GM12878 (cell line): ENCODE results near the gene CLK2. TPM values are rescaled to one million over a fixed set of nuclear protein-coding genes. Genes with fewer than 3 reads are reported as not detected.

ENCODE experiments used
- ATAC-seq: fragments of 200-7000 bp; cut with Tn5 transposase; 3 replicates; pipeline ENCODE4 v1.9.1; 2020; ENCODE audit warnings: mild to moderate bottlenecking, moderate library complexity
- BruUV-seq: library from RNA; stranded (reverse); fragments of 400-500 nt; replicated peaks from 2 replicates; lab custom pipeline; 2021; lab: Mats Ljungman, UMichigan
- CTCF ChIA-PET: fragments of 300-600 bp; sonication (Branson Sonifier 250); formaldehyde crosslinking; extraction: SDS; loops from one replicate; lab custom pipeline; 2021; ENCODE audit warnings: inconsistent platforms; lab: Yijun Ruan, JAX
- POLR2A ChIA-PET: fragments of 350-600 bp; formaldehyde crosslinking; extraction: SDS; loops from one replicate; lab custom pipeline; 2021; ENCODE audit warnings: inconsistent platforms; lab: Charles Lee
- RAD21 ChIA-PET: fragments of 300-600 bp; sonication (Branson Sonifier 250); formaldehyde crosslinking; loops from one replicate; lab custom pipeline; 2023; ENCODE audit warnings: antibody characterized with exemption; ENCODE audit not compliant: unreplicated experiment; lab: Charles Lee
- SMC1A ChIA-PET: fragments of 300-600 bp; sonication (Branson Sonifier 250); formaldehyde crosslinking; loops from one replicate; lab custom pipeline; 2023; ENCODE audit not compliant: unreplicated experiment, uncharacterized antibody; lab: Charles Lee
- DNase-seq: peaks from one replicate; pipeline ENCODE4 v3.0.0-alpha.2; 2011; ENCODE audit warnings: low read depth, low spot score
- FAIRE-seq: peaks from 3 replicates; lab custom pipeline; 2011; peaks lifted over from hg19 to GRCh38; lab: Jason Lieb, UNC
- H2AFZ ChIP-seq: 2 replicates; pipeline ENCODE4 v1.6.0; 2011; ENCODE audit warnings: low read depth, low read length, control low read depth; ENCODE audit not compliant: control insufficient read depth
- H3K27ac ChIP-seq: 2 replicates; pipeline ENCODE4 v1.5.1; 2011; ENCODE audit warnings: control low read depth; ENCODE audit not compliant: control insufficient read depth, insufficient read depth
- H3K27me3 ChIP-seq, 2 experiments: replicated peaks in 1 of 2; 2 replicates each; pipeline versions ENCODE4 v1.6.0 to v1.6.1; 2011; ENCODE audit warnings: low read length in 1 of 2; ENCODE audit not compliant: control insufficient read depth in 2 of 2, insufficient read depth in 2 of 2
- H3K36me3 ChIP-seq, 2 experiments: 2 replicates each; pipeline ENCODE4 v1.5.1; 2011; ENCODE audit warnings: low read length in 1 of 2; ENCODE audit not compliant: control insufficient read depth in 2 of 2, insufficient read depth in 2 of 2
- H3K4me1 ChIP-seq: 2 replicates; pipeline ENCODE4 v1.6.1; 2011; ENCODE audit warnings: mild to moderate bottlenecking, low read length, moderate library complexity, mixed read lengths; ENCODE audit not compliant: control insufficient read depth, insufficient read depth
- H3K4me2 ChIP-seq: 2 replicates; pipeline ENCODE4 v1.6.0; 2011; ENCODE audit warnings: control low read depth; ENCODE audit not compliant: control insufficient read depth, insufficient read depth
- H3K4me3 ChIP-seq: fragments of 200-600 bp; sonication (generic); 2 replicates; pipeline ENCODE4 v1.5.1; 2016
- H3K79me2 ChIP-seq: 2 replicates; pipeline ENCODE4 v1.6.0; 2011; ENCODE audit warnings: low read length; ENCODE audit not compliant: control insufficient read depth, insufficient read depth
- H3K9ac ChIP-seq: 2 replicates; pipeline ENCODE4 v1.8.0; 2011; ENCODE audit warnings: low read length, control low read depth, mixed read lengths; ENCODE audit not compliant: control insufficient read depth, insufficient read depth
- H3K9me3 ChIP-seq: replicated peaks from 3 replicates; pipeline ENCODE4 v1.5.1; 2011; ENCODE audit warnings: mild to moderate bottlenecking, low read length; ENCODE audit not compliant: control insufficient read depth, insufficient read depth
- H4K20me1 ChIP-seq: 2 replicates; pipeline ENCODE4 v1.6.0; 2011; ENCODE audit not compliant: control insufficient read depth, insufficient read depth
- BCL3 ChIP-seq: IDR thresholded peaks from 2 replicates; pipeline ENCODE4 v1.6.1; 2011; ENCODE audit warnings: borderline replicate concordance, low read depth, mild to moderate bottlenecking, moderate library complexity, low read length; ENCODE audit not compliant: insufficient read depth, poor library complexity, severe bottlenecking
- CBX5 ChIP-seq: sonication (generic); IDR thresholded peaks from 2 replicates; pipeline ENCODE4 v1.6.1; 2016; ENCODE audit warnings: low read depth, moderate library complexity, mild to moderate bottlenecking, inconsistent platforms
- E2F8 ChIP-seq: fragments of 450-650 bp; IDR thresholded peaks from 2 replicates; pipeline ENCODE4 v1.6.1; 2018; ENCODE audit warnings: mild to moderate bottlenecking, low read depth, moderate library complexity; ENCODE audit not compliant: partially characterized antibody
- FOXK2 ChIP-seq: fragments of 450-650 bp; IDR thresholded peaks from 2 replicates; pipeline ENCODE4 v1.6.1; 2017; ENCODE audit warnings: mild to moderate bottlenecking, moderate library complexity
- IRF3 ChIP-seq: fragments of 450-650 bp; IDR thresholded peaks from 2 replicates; pipeline ENCODE4 v1.6.1; 2014; ENCODE audit warnings: mild to moderate bottlenecking
- JUNB ChIP-seq: IDR thresholded peaks from 2 replicates; pipeline ENCODE4 v1.6.1; 2016; ENCODE audit warnings: antibody characterized with exemption, mild to moderate bottlenecking
- MLLT1 ChIP-seq: fragments of 450-650 bp; IDR thresholded peaks from 2 replicates; pipeline ENCODE4 v1.6.1; 2016; ENCODE audit warnings: mild to moderate bottlenecking
- MYB ChIP-seq: fragments of 150-350 bp; IDR thresholded peaks from 2 replicates; pipeline ENCODE4 v1.6.1; 2014; ENCODE audit warnings: mild to moderate bottlenecking, low read depth, low read length, borderline replicate concordance
- NFYB ChIP-seq: IDR thresholded peaks from 2 replicates; pipeline ENCODE4 v1.6.1; 2011; ENCODE audit warnings: low read depth, mild to moderate bottlenecking, low read length, improper control_type of control experiment, moderate library complexity; ENCODE audit not compliant: insufficient read depth
- NR2C1 ChIP-seq: fragments of 450-650 bp; IDR thresholded peaks from 2 replicates; pipeline ENCODE4 v1.6.1; 2017; ENCODE audit warnings: antibody characterized with exemption, mild to moderate bottlenecking, moderate library complexity
- NRF1 ChIP-seq: conservative IDR thresholded peaks from 2 replicates; pipeline ENCODE4 v1.6.1; 2011; ENCODE audit warnings: mild to moderate bottlenecking, low read depth, low read length, improper control_type of control experiment
- PAX5 ChIP-seq: IDR thresholded peaks from 2 replicates; pipeline ENCODE4 v1.6.1; 2011; ENCODE audit warnings: low read depth, low read length, borderline replicate concordance
- SMAD1 ChIP-seq: fragments of 450-650 bp; IDR thresholded peaks from 2 replicates; pipeline ENCODE4 v1.6.1; 2018; ENCODE audit warnings: mild to moderate bottlenecking, low read depth; ENCODE audit not compliant: partially characterized antibody
- TARDBP ChIP-seq: IDR thresholded peaks from 2 replicates; pipeline ENCODE4 v1.6.1; 2016; ENCODE audit warnings: borderline replicate concordance
- TCF7 ChIP-seq: IDR thresholded peaks from 2 replicates; pipeline ENCODE4 v1.6.1; 2014; ENCODE audit warnings: antibody characterized with exemption, borderline replicate concordance
- ZNF24 ChIP-seq: fragments of 450-650 bp; IDR thresholded peaks from 2 replicates; pipeline ENCODE4 v1.6.1; 2017; ENCODE audit warnings: antibody characterized with exemption, mild to moderate bottlenecking
- WGBS: methylation state at CpG from one replicate; pipeline ENCODE4 v1.1.6; 2016; ENCODE audit warnings: low lambda C conversion rate; ENCODE audit not compliant: insufficient replicate concordance, insufficient coverage; ENCODE audit errors: missing lambda C conversion rate; 5-methylcytosine and 5-hydroxymethylcytosine counted together
- in situ Hi-C: fragments of 300-500 bp; cut with MboI; formaldehyde crosslinking; loops from 9 replicates; pipeline ENCODE4 v1.14.3; 2018; ENCODE audit warnings: mixed read lengths
- intact Hi-C: fragments of 100-400 bp; cut with micrococcal nuclease; formaldehyde crosslinking; loops from one replicate; pipeline ENCODE4 v1.14.2; 2022; ENCODE audit not compliant: unreplicated experiment
- polyA plus RNA-seq, 11 experiments: library from polyadenylated mRNA; depleted of rRNA in 4 of 11; unstranded in 6 of 11; stranded (reverse) in 5 of 11; fragments of >200 nt; fragmentation: Nextera tagmentation in 4 of 11; fragmentation: Illumina TruSeq in 1 of 11; extraction: Ambion mirVana in 4 of 11; extraction: Trizol in 1 of 11; gene quantifications; 1 replicate in 1 of 11; 2 replicates in 10 of 11; pipeline versions ENCODE4 v1.2.1 to v1.2.3, GENCODE V29; 2011 to 2016; ENCODE audit warnings: inconsistent platforms in 2 of 11, missing spikeins in 2 of 11, low read depth in 1 of 11
- total RNA-seq, 4 experiments: library from RNA; depleted of rRNA in 3 of 4; stranded (reverse); fragments of >200 nt in 3 of 4; fragmentation: Illumina TruSeq in 1 of 4; extraction: Trizol in 1 of 4; gene quantifications; 2 replicates each; pipeline versions ENCODE4 v1.2.1 to v1.2.3, GENCODE V29; 2013 to 2021

Gene CLK2
- total and polyA plus RNA-seq, 10 of the 15 experiments (the other 5 are each of a cell fraction or from before 2014, with no cell fraction given): 11.1 to 83.7 (median 36.7) TPM

- Histone ChIP-seq H3K4me2 (peak within 1 kb of the TSS; percentile 99), H3K27ac (no peak within 1 kb of the TSS), H4K20me1 (no peaks in the 10 kb centered on the region), H3K9me3 (no peaks in the 10 kb centered on the region), H3K79me2 (peaks cover 14% of the 10 kb centered on the region), H3K27me3 (no peaks in the 10 kb centered on the region), H3K36me3 (no peaks in the 10 kb centered on the region), H3K4me1 (peaks cover 13% of the 10 kb centered on the region), H3K4me3 (peak within 1 kb of the TSS; percentile 82), H2AFZ (peak within 1 kb of the TSS; percentile 81), H3K9ac (peak within 1 kb of the TSS; percentile 58; the same call in 1 of the 2 replicates)
- ChIA-PET POLR2A (interaction anchor here (0.5 to 2.4 kb wide), 8 partner anchors 11 to 84 kb away, joined by 3 to 9 read pairs (median 4); partner anchors contain the start of gene FDPS), RAD21 (interaction anchor here (0.5 to 2.2 kb wide), 8 partner anchors 26 to 371 kb away, joined by 3 to 13 read pairs (median 4); partner anchors contain the start of gene RUSC1), SMC1A (interaction anchor here (1.2 to 2.4 kb wide), 3 partner anchors 25 to 71 kb away, joined by 3 to 12 read pairs (median 4); no protein-coding TSS in a partner anchor), CTCF (interaction anchor here (0.7 to 8.6 kb wide), 10 partner anchors 11 to 335 kb away, joined by 3 to 80 read pairs (median 4); no protein-coding TSS in a partner anchor)
- WGBS: 5% methylated on average over 54 of the region's 68 CpGs
- ATAC-seq (peak; percentile 78), FAIRE-seq (peak; percentile 92), DNase-seq (peak; percentile 79)
- BruUV-seq: no TSS peak
- in situ Hi-C loops (no loop called here), intact Hi-C loops (loop anchor here (1.0 kb wide), 1 partner anchor 46 kb away; no protein-coding TSS in a partner anchor)
- TF ChIP-seq CBX5 (no peak), SMAD1 (no peak), FOXK2 (no peak), NR2C1 (no peak), NFYB (peak; percentile 67), NRF1 (no peak), MLLT1 (no peak), E2F8 (peak; percentile 98), MYB (no peak), TARDBP (no peak), JUNB (no peak), IRF3 (no peak), BCL3 (no peak), PAX5 (no peak; the same call in 1 of the 2 replicates), TCF7 (no peak), ZNF24 (no peak)
Observed at GRCh38 chr1:155277070-155277901, 4.0 kb upstream of the CLK2 start, which contains the start of gene HCN3. Gene HCN3, plus strand, starts transcription at chr1:155277463. Its CDS starts 128 bp downstream, at chr1:155277591.
